Activated T-cell treated with anti-CD3 and anti-CD28 coated beads, Interleukin-2, amount 50 U/mL, for 1 hour (primary cell): ENCODE data around the gene HDHD2.
"Not testable (repeated sequence)": the region's sequence is repeated elsewhere in the genome, so short reads cannot be mapped to it uniquely, and the experiment has no call there.

ENCODE experiments used
- DNase-seq: peaks from one replicate; pipeline ENCODE4 v3.0.0-alpha.2; 2020

The HDHD2 gene

GRCh38 chr18:47150029-47150823 lies at the start of gene HDHD2:
TSS of gene HDHD2 (minus strand) at chr18:47150500. CDS start at chr18:47136439, 14,061 bp downstream.
- peak; percentile 80 for DNase-seq

GRCh38 chr18:47195961-47196360 lies 45.7 kb upstream of the HDHD2 start:
- not testable (repeated sequence) for DNase-seq

GRCh38 chr18:47191961-47192360 lies 41.7 kb upstream of the HDHD2 start:
- no peak for DNase-seq

- no peak for DNase-seq
These were observed 37.4 kb upstream of the HDHD2 start for GRCh38 chr18:47187721-47188120.

GRCh38 chr18:47184419-47185050 lies 34.2 kb upstream of the HDHD2 start:
- DNase-seq = no peak

GRCh38 chr18:47182156-47182555 lies 31.9 kb upstream of the HDHD2 start:
- not testable (repeated sequence) for DNase-seq

- no peak for DNase-seq
These were observed 30.5 kb upstream of the HDHD2 start for GRCh38 chr18:47180765-47181164.

- DNase-seq = no peak
These were observed 29.2 kb upstream of the HDHD2 start for GRCh38 chr18:47179520-47179919.

- peak; percentile 90 for DNase-seq
These were observed 25.7 kb upstream of the HDHD2 start, which contains the start of gene IER3IP1 for GRCh38 chr18:47175898-47176575. TSS of gene IER3IP1 (minus strand) at chr18:47176364. CDS start at chr18:47176277, 87 bp downstream.

- no peak for DNase-seq
These were observed 25.1 kb upstream of the HDHD2 start for GRCh38 chr18:47175283-47175897.

- no peak for DNase-seq
These were observed 24.3 kb upstream of the HDHD2 start for GRCh38 chr18:47174545-47175116.

GRCh38 chr18:47172476-47172875 lies 22.2 kb upstream of the HDHD2 start:
- DNase-seq = no peak

GRCh38 chr18:47168913-47169312 lies 18.6 kb upstream of the HDHD2 start:
- no peak for DNase-seq

GRCh38 chr18:47168509-47168908 lies 18.2 kb upstream of the HDHD2 start:
- no peak for DNase-seq

GRCh38 chr18:47166294-47166693 lies 16.0 kb upstream of the HDHD2 start:
- no peak for DNase-seq

GRCh38 chr18:47163241-47163640 lies 12.9 kb upstream of the HDHD2 start:
- DNase-seq = no peak

GRCh38 chr18:47160256-47160655 lies 10.0 kb upstream of the HDHD2 start:
- DNase-seq = no peak

- DNase-seq = not testable (repeated sequence)
These were observed 8.1 kb upstream of the HDHD2 start for GRCh38 chr18:47158404-47158803.

- DNase-seq = no peak
These were observed 1.1 kb upstream of the HDHD2 start for GRCh38 chr18:47151439-47151838.

GRCh38 chr18:47150824-47151366 lies 595 bp upstream of the HDHD2 start:
- DNase-seq = no peak

GRCh38 chr18:47149457-47150028 lies 757 bp downstream of the HDHD2 start:
- no peak for DNase-seq

GRCh38 chr18:47146206-47146605 lies 4.1 kb downstream of the HDHD2 start:
- no peak for DNase-seq
